Retinal pigment epithelial cell (primary cell): ENCODE measurements around the gene BTD.

Experiments used
- DNase-seq: peaks from one replicate; pipeline ENCODE4 v3.0.0-alpha.2; 2010; ENCODE audit warnings: low read depth
- H3K4me3 ChIP-seq: 2 replicates; pipeline ENCODE4 v1.5.1; 2011; ENCODE audit warnings: mild to moderate bottlenecking, low read length, control low read depth, moderate library complexity
- TF ChIP-seq, protein P1 (sequence below): conservative IDR thresholded peaks from 2 replicates; pipeline ENCODE4 v1.5.1; 2011; ENCODE audit warnings: low read depth, low read length, control low read depth, inconsistent platforms

BTD gene

DNA sequence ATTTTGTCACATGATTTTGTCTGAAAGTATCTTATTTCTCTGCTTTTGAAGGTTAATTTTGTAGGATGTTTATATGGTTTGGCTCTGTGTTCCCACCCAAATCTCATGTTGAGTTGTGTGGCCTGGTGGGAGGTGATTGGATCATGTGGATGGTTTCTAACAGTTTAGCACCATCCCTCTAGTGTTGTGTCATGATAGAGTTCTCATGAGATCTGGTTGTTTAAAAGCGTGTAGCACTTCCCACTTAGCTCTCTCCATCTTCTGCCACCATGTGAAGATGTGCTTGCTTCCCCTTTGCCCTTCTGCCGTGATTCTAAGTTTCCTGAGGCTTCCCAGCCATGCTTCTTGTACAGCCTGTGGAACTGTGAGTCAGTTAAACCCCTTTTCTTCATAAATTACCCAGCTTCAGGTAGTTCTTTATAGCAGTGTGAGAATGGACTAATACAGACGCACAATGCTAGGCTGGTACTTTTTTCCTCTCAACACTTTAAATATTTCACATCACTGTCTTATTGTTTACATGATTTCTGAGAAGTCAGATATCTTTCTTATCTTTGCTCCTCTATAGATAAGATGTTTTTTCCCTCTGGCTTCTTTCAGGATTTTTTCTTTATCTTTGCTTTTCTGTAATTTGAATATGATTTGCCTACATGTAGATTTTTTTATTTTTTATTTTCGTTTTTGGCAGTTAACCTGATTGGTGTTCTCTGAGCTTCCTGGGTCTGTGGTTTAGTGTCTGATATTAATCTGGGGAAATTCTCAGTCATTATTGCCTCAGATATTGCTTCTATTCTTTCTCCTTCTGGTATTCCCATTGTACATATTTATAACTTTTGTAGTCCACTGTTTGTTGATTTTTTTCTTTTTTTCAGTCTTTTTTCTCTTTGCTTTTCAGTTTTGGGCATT is 22.2 kb downstream of the BTD start:
- no peak for DNase-seq
- TF ChIP-seq, protein P1, sequence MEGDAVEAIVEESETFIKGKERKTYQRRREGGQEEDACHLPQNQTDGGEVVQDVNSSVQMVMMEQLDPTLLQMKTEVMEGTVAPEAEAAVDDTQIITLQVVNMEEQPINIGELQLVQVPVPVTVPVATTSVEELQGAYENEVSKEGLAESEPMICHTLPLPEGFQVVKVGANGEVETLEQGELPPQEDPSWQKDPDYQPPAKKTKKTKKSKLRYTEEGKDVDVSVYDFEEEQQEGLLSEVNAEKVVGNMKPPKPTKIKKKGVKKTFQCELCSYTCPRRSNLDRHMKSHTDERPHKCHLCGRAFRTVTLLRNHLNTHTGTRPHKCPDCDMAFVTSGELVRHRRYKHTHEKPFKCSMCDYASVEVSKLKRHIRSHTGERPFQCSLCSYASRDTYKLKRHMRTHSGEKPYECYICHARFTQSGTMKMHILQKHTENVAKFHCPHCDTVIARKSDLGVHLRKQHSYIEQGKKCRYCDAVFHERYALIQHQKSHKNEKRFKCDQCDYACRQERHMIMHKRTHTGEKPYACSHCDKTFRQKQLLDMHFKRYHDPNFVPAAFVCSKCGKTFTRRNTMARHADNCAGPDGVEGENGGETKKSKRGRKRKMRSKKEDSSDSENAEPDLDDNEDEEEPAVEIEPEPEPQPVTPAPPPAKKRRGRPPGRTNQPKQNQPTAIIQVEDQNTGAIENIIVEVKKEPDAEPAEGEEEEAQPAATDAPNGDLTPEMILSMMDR, result no peak
- no peak overlapping the region for H3K4me3 ChIP-seq

DNA sequence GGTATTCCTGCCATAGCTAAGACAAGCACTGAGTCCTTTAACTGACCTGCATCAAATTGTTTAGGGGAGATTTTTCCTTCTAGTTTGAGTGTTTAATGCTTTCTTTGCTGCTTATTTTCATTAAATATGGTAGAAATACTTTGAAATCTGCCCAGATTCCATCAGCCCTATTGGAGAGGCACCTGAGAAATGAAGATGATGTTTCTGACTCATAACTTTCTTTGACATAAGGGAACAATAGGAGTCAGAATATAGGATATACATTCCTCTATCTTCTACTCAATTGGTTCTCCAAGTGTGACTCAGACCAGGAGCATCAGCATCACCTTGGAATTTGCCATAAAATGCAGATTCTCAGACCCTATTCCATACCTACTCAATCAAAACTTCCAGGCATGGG is 27.4 kb downstream of the BTD start:
- TF ChIP-seq, protein P1, result no peak
- DNase-seq, result no peak
- no peak overlapping the region for H3K4me3 ChIP-seq

DNA sequence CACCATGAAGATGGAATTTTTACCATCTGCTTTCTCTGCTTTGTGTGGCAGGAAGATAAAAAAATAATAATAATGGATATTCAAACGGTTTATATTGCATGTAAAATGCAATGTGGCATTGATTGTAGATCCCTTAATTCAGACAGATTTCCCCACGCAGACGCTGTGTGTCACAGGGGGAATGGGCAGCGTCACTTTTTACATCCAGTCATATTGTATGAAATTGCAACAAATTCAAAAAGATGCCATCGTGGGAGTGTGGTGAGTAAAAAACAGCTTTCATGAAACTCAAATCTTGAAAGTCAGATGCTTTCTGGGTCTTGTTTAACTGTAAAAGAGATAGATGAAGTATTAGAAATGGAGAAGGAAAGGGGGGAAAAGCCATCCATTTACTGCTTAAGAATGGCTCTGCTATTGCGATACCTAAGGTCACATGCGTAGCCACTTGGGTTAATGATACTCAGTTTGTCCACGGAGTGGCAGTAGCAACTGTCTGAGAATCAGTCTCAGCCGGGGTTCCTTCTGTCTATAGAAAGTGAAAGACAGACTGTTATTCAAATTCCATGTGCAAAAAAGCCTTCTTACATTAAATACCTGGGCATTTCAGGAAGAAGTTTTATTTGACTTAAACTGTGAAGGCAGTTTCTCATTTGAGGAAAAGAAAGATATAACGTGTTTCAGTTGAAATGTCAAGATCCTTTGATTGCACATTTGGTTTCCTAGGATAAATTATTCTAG is 28.5 kb downstream of the BTD start:
- H3K4me3 ChIP-seq, result peak overlapping the region; percentile 20
- no peak for DNase-seq
- TF ChIP-seq, protein P1, result peak; percentile 73

DNA sequence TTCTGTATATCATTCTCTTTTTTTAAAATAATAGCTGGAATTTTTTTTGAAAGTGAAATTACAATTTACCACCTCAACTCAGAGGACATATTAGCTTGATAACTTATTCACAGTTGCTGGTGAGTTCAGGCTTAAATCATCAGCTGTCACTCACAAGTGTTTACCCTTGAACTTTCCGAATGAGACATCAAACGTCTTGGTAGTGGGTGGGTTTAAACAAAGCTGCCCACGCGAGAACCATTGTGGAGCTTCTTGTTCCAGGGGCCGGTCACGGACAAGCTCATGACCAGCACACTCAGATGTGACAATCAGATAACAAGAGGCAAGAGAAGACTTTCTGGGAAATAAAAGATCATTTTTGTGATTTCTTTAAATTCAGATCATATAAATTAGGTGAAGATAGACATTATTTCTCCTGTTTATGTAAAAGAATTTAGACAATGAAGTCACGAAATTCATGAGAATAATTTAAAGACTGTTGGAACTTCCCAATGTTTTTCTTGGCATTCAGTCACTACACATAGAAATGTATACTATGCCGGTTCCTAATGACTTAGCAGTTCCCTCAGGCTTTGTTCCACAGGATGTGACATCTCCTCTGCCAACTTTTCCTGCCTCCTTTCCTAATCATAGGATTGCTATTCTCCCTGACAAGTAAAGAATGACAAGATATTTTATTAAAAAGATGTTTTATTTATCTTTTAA is 29.3 kb downstream of the BTD start:
- DNase-seq, result no peak
- TF ChIP-seq, protein P1, result no peak
- peak overlapping the region; percentile 25 for H3K4me3 ChIP-seq

DNA sequence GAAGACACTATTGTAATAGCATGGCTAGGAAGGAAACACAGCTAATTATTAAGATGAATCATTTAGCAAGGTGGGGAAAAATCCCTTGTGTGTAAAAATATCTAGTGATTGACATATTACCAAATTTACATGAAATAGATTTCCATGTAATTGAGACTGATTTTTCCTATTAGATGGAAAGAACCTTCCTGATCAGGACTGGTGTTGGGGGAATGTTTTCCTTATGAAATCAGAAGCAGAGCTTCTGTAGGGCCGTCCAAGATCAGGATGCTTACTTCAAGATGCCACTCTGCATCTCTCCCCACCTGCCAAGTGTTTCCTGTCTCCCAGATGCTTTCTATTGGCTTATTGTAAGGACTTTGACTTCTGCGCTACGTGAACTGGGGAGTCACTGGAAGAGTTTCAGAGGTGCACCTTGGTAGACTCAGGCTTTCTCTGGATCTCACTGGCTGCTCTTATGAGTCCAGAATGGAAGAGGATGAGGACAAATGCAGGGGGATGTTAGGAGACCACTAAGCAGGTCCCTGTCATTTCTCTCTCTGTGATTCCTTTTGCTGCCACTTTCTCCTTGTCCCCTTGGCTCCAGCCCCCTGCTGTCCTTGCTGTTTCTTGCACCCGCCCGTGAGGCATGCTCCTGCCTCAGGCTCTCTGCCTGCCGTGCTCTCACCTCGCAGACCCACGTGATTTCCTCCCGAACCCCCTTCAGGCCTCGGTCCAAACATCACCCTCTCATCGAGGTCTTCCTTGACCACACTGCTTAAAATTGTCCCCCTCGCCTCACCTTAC is 30.1 kb downstream of the BTD start:
- no peak overlapping the region for H3K4me3 ChIP-seq
- TF ChIP-seq, protein P1, result no peak
- DNase-seq, result no peak

DNA sequence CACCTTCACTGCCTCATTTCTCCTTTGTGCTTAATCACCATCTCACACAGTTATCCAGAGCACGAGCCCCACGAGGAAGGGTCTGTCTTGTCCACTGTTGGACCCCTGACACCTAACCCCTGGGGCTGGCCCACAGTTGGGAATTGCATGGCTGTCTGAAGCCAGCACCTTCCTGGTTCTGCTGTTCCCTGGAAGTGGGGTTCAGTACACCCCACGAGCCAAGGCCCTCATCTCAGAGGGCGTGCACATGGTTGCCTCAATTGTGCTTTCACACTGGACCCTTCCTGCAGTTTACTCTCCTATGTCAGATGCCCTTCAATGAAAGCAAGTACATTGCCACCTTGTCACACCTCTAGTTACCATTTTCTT is 30.7 kb downstream of the BTD start:
- DNase-seq, result no peak
- TF ChIP-seq, protein P1, result no peak
- H3K4me3 ChIP-seq, result no peak overlapping the region
